HepG2 (cell line): ENCODE measurements around the gene TIMM10. TPM values are rescaled to one million over a fixed set of nuclear protein-coding genes. Genes with fewer than 3 reads are reported as not detected.

Source experiments
- JUN ChIP-seq: sonication (generic); formaldehyde crosslinking; IDR thresholded peaks from 2 replicates; pipeline ENCODE4 v1.4.0; 2020; ENCODE audit warnings: mild to moderate bottlenecking, missing genetic modification reagents
- KDM4B ChIP-seq: sonication (generic); formaldehyde crosslinking; IDR thresholded peaks from 2 replicates; pipeline ENCODE4 v1.4.0; 2020; ENCODE audit warnings: missing genetic modification reagents
- MAZ ChIP-seq, 2 experiments: sonication (generic) in 1 of 2; formaldehyde crosslinking in 1 of 2; IDR thresholded peaks; 2 replicates each; pipeline versions ENCODE4 v1.5.0 to v1.6.1; 2012 to 2020; ENCODE audit warnings: low read depth in 2 of 2, mild to moderate bottlenecking in 2 of 2, borderline replicate concordance in 1 of 2, improper control_type of control experiment in 1 of 2, low read length in 1 of 2, missing genetic modification reagents in 1 of 2, moderate library complexity in 1 of 2
- NFATC3 ChIP-seq: sonication (generic); formaldehyde crosslinking; IDR thresholded peaks from 2 replicates; pipeline ENCODE4 v1.5.1; 2020; ENCODE audit warnings: mild to moderate bottlenecking, missing genetic modification reagents
- RAD51 ChIP-seq: fragments of 450-650 bp; IDR thresholded peaks from 2 replicates; pipeline ENCODE4 v1.6.1; 2016; ENCODE audit warnings: borderline replicate concordance
- SNRNP70 ChIP-seq: fragments of 200-400 bp; formaldehyde crosslinking; IDR thresholded peaks from 2 replicates; pipeline ENCODE4 v1.6.1; 2017; ENCODE audit warnings: mild to moderate bottlenecking, low read depth, low read length, moderate library complexity
- SOX5 ChIP-seq: IDR thresholded peaks from 2 replicates; pipeline ENCODE4 v1.6.1; 2016; ENCODE audit warnings: borderline replicate concordance
- ZFP36L1 ChIP-seq: sonication (generic); formaldehyde crosslinking; IDR thresholded peaks from 2 replicates; pipeline ENCODE4 v1.8.0; 2022; ENCODE audit warnings: mild to moderate bottlenecking, missing genetic modification reagents, moderate library complexity
- ZNF441 ChIP-seq: sonication (generic); formaldehyde crosslinking; IDR thresholded peaks from 2 replicates; pipeline ENCODE4 v1.7.0; 2021; ENCODE audit warnings: missing genetic modification reagents, borderline replicate concordance
- ZNF670 ChIP-seq: sonication (generic); formaldehyde crosslinking; IDR thresholded peaks from 2 replicates; pipeline ENCODE4 v1.8.0; 2022; ENCODE audit warnings: mild to moderate bottlenecking, missing genetic modification reagents, borderline replicate concordance
- polyA plus RNA-seq, 8 experiments: library from polyadenylated mRNA; depleted of rRNA in 3 of 8; stranded (reverse) in 7 of 8; unstranded in 1 of 8; fragments of >200 nt; fragmentation: Illumina TruSeq in 4 of 8; extraction: Trizol in 4 of 8; gene quantifications; 2 replicates each; pipeline versions ENCODE4 v1.2.1 to v1.2.3, GENCODE V29; 2011 to 2016; ENCODE audit warnings: low read depth in 4 of 8, missing spikeins in 1 of 8, mixed read lengths in 1 of 8; ENCODE audit not compliant: insufficient read depth in 1 of 8
- total RNA-seq, 5 experiments: library from RNA; depleted of rRNA; stranded (reverse); fragments of >200 nt; fragmentation: Illumina TruSeq; extraction: Trizol; gene quantifications; 2 replicates each; pipeline ENCODE4 v1.2.3, GENCODE V29; 2016; ENCODE audit warnings: low read depth in 1 of 5
- TF ChIP-seq, protein P1 (sequence below): sonication (generic); formaldehyde crosslinking; IDR thresholded peaks from 2 replicates; pipeline ENCODE4 v1.4.0; 2020; ENCODE audit warnings: mild to moderate bottlenecking, low read depth, missing genetic modification reagents
- TF ChIP-seq, protein P2 (sequence below): sonication (generic); formaldehyde crosslinking; IDR thresholded peaks from 2 replicates; pipeline ENCODE4 v1.4.0; 2020; ENCODE audit warnings: mild to moderate bottlenecking, missing genetic modification reagents
- TF ChIP-seq, protein P3 (sequence below): sonication (generic); formaldehyde crosslinking; IDR thresholded peaks from 2 replicates; pipeline ENCODE4 v1.5.0; 2020; ENCODE audit warnings: mild to moderate bottlenecking, missing genetic modification reagents, borderline replicate concordance
- TF ChIP-seq, protein P4 (sequence below): sonication (generic); formaldehyde crosslinking; IDR thresholded peaks from 2 replicates; pipeline ENCODE4 v1.4.0; 2020; ENCODE audit warnings: mild to moderate bottlenecking, missing genetic modification reagents

The TIMM10 gene
- total and polyA plus RNA-seq, 2 of the 13 experiments (the other 11 are each of a cell fraction or from before 2014, with no cell fraction given) = 67.8 to 82.2 TPM

DNA sequence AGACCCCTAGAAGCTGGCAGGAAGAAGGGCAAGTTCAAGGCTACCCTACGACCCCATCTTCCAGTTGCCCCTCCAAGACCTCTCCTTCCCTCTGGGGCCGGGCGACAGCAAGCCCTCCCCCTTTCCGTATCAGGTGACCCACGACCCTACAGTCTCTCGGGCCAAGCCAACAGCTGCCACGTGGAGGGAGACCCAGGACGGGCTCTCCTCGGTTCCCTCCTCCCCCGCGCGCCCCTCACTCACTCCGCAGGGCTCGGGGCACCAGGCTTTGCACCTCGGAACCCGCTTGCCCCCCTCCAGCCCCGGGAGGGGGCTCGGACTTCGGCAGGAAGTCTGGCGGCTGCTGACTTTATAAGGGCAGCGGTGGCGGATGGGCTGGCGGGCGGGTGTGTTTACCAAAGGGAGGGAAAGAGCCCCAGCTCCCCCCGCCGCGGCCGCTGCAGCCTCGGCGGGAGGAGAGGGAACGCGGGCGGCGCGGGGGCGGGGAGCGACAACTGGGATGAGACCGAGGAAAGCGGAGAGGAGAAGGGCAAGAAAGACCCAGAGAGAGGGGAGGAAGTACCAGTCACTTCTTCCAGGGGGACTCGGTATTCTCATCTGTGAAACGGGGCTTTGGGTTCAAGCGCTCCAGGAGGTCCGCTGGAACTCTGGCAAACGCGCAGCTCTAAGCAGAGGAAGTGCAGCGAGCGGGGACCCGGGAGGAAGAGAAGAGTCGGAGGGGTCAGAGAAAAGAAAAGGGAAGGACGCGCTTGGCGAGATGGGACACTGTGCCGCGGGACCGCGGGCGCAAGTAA is 15.8 kb downstream of the TIMM10 start (continued):
- no peak for TF ChIP-seq ZNF670
- TF ChIP-seq, protein P1, sequence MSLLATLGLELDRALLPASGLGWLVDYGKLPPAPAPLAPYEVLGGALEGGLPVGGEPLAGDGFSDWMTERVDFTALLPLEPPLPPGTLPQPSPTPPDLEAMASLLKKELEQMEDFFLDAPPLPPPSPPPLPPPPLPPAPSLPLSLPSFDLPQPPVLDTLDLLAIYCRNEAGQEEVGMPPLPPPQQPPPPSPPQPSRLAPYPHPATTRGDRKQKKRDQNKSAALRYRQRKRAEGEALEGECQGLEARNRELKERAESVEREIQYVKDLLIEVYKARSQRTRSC (CRISPR knock-in tag) = no peak
- peak; percentile 51; the same call in 1 of the 2 replicates for TF ChIP-seq MAZ (IDR thresholded peaks at IDR 0.05; ENCODE audit: borderline replicate concordance, low read depth, low read length)
- peak; percentile 53; the same call in 1 of the 2 replicates for TF ChIP-seq MAZ (CRISPR knock-in tag; IDR thresholded peaks at IDR 0.05; ENCODE audit: low read depth)
- TF ChIP-seq ZFP36L1 (CRISPR knock-in tag) = peak; percentile 59; the same call in 1 of the 2 replicates
- TF ChIP-seq, protein P2, sequence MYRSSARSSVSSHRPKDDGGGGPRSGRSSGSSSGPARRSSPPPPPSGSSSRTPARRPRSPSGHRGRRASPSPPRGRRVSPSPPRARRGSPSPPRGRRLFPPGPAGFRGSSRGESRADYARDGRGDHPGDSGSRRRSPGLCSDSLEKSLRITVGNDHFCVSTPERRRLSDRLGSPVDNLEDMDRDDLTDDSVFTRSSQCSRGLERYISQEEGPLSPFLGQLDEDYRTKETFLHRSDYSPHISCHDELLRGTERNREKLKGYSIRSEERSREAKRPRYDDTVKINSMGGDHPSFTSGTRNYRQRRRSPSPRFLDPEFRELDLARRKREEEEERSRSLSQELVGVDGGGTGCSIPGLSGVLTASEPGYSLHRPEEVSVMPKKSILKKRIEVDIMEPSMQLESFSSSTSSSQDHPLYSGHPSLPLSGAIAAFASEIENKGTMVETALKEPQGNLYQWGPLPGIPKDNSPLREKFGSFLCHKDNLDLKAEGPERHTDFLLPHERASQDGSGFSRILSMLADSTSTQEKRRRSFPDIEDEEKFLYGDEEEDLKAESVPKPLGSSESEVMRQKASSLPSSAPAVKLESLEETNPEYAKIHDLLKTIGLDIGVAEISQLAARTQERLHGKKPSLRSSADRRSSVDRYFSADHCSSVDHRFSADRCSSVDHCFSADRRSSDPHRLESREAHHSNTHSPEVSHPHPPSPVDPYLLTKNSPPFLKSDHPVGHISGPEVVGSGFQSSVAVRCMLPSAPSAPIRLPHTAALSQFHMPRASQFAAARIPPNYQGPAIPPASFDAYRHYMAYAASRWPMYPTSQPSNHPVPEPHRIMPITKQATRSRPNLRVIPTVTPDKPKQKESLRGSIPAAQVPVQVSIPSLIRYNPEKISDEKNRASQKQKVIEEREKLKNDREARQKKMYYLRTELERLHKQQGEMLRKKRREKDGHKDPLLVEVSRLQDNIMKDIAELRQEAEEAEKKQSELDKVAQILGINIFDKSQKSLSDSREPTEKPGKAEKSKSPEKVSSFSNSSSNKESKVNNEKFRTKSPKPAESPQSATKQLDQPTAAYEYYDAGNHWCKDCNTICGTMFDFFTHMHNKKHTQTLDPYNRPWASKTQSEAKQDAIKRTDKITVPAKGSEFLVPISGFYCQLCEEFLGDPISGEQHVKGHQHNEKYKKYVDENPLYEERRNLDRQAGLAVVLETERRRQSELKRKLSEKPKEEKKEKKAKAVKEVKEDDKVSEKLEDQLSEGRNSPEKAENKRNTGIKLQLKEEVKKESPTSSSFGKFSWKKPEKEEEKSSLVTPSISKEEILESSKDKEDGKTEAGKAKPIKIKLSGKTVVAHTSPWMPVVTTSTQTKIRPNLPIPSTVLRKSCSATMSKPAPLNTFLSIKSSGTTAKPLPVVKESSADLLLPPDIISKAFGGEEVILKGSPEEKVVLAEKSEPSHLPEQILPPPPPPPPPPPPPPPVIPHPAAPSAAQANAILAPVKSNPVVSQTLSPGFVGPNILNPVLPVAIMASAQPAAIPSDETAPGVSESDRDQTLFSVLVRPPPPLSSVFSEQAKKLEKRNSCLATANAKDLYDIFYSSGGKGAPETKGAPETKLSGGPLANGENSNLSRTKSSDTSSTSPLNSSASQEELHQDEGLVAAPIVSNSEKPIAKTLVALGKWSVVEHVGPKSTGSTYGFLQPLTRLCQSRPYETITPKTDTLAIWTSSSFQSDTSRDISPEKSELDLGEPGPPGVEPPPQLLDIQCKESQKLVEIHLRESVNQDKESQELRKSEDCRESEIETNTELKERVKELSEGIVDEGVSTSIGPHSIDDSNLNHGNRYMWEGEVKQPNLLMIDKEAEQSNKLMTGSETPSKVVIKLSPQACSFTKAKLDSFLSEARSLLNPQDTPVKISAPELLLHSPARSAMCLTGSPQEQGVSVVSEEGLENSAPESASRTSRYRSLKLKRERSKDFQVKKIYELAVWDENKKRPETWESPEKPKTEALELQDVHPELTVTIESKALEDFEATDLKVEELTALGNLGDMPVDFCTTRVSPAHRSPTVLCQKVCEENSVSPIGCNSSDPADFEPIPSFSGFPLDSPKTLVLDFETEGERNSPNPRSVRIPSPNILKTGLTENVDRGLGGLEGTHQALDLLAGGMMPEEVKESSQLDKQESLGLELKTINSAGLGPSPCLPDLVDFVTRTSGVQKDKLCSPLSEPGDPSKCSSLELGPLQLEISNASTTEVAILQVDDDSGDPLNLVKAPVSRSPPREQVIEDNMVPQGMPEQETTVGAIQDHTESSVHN (CRISPR knock-in tag) = no peak
- no peak for TF ChIP-seq RAD51
- TF ChIP-seq, protein P3, sequence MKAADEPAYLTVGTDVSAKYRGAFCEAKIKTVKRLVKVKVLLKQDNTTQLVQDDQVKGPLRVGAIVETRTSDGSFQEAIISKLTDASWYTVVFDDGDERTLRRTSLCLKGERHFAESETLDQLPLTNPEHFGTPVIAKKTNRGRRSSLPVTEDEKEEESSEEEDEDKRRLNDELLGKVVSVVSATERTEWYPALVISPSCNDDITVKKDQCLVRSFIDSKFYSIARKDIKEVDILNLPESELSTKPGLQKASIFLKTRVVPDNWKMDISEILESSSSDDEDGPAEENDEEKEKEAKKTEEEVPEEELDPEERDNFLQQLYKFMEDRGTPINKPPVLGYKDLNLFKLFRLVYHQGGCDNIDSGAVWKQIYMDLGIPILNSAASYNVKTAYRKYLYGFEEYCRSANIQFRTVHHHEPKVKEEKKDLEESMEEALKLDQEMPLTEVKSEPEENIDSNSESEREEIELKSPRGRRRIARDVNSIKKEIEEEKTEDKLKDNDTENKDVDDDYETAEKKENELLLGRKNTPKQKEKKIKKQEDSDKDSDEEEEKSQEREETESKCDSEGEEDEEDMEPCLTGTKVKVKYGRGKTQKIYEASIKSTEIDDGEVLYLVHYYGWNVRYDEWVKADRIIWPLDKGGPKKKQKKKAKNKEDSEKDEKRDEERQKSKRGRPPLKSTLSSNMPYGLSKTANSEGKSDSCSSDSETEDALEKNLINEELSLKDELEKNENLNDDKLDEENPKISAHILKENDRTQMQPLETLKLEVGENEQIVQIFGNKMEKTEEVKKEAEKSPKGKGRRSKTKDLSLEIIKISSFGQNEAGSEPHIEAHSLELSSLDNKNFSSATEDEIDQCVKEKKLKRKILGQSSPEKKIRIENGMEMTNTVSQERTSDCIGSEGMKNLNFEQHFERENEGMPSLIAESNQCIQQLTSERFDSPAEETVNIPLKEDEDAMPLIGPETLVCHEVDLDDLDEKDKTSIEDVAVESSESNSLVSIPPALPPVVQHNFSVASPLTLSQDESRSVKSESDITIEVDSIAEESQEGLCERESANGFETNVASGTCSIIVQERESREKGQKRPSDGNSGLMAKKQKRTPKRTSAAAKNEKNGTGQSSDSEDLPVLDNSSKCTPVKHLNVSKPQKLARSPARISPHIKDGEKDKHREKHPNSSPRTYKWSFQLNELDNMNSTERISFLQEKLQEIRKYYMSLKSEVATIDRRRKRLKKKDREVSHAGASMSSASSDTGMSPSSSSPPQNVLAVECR (CRISPR knock-in tag) = peak; percentile 67; the same call in 1 of the 2 replicates
- TF ChIP-seq JUN (CRISPR knock-in tag) = no peak
- TF ChIP-seq NFATC3 = no peak
- no peak for TF ChIP-seq SNRNP70
- peak; percentile 32; the same call in 1 of the 2 replicates for TF ChIP-seq ZNF441
- TF ChIP-seq, protein P4, sequence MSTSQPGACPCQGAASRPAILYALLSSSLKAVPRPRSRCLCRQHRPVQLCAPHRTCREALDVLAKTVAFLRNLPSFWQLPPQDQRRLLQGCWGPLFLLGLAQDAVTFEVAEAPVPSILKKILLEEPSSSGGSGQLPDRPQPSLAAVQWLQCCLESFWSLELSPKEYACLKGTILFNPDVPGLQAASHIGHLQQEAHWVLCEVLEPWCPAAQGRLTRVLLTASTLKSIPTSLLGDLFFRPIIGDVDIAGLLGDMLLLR = no peak
- TF ChIP-seq KDM4B (CRISPR knock-in tag) = 0 out of 2 replicates have a peak, but pooled peaks have one; percentile 70
- no peak; the same call in 1 of the 2 replicates for TF ChIP-seq SOX5 (CRISPR knock-in tag)
